Measurements from ENCODE around the gene ASB18.

- TF ChIP-seq CTCF (IDR thresholded peaks at IDR 0.05) (no peak), EZH2phosphoT487 (IDR thresholded peaks at IDR 0.05) (no peak), EZH2 (IDR thresholded peaks at IDR 0.05) (no peak)
Observed at GRCh38 chr2:236162882-236163470, 101.2 kb downstream of the ASB18 start.

All from neural progenitor cell (in vitro differentiated cells).